Measurements from ENCODE around the gene PCNP. TPM values are rescaled to one million over a fixed set of nuclear protein-coding genes. Genes with fewer than 3 reads are reported as not detected.

The PCNP gene
- total RNA-seq, 1 experiment from 2014 or later: 165 TPM

- no peaks in the 10 kb centered on the region for H3K4me1 ChIP-seq (ENCODE audit: control insufficient read depth, insufficient read depth, low read length)
- no TSS peak for BruUV-seq (replicated peaks)
- ChIA-PET CTCF (interaction anchor here (0.7 kb wide), 1 partner anchor 33 kb away, joined by 3 read pairs; no protein-coding TSS in a partner anchor), POLR2A (no interaction called here)
- no peaks in the 10 kb centered on the region for H3K9me3 ChIP-seq (ENCODE audit: control insufficient read depth, insufficient read depth, low read depth, low read length)
- no peak for DNase-seq (ENCODE audit: low read depth, low spot score)
- TF ChIP-seq SIN3A (IDR thresholded peaks at IDR 0.05; ENCODE audit: borderline replicate concordance, insufficient read depth, low read depth, low read length) (no peak), TCF7L2 (IDR thresholded peaks at IDR 0.05; ENCODE audit: low read depth, low read length) (no peak), REST (IDR thresholded peaks at IDR 0.05; ENCODE audit: insufficient read depth in 1 of 2, low read depth in 2 of 2, low read length in 1 of 2) (no peak), POLR2AphosphoS5 (IDR thresholded peaks at IDR 0.05; ENCODE audit: low read depth, low read length) (no peak), CTCF (IDR thresholded peaks at IDR 0.05) (no peak)
- in situ Hi-C loops (cut with HindIII; ENCODE audit: low pct_unique_long_range_greater_than_20kb, low sequenced_read_pairs) (no loop called here), intact Hi-C loops (cut with micrococcal nuclease; ENCODE audit: unreplicated experiment) (no loop called here)
- H3K36me3 ChIP-seq (ENCODE audit: control insufficient read depth, insufficient read depth, low read length): no peaks in the 10 kb centered on the region
- no peak overlapping the region for H3K27ac ChIP-seq (ENCODE audit: low read length)
- no peak overlapping the region for H3K4me3 ChIP-seq (ENCODE audit: low read depth in 2 of 2, low read length in 2 of 2)
- ATAC-seq: no peak
- H3K27me3 ChIP-seq (ENCODE audit: control insufficient read depth, insufficient read depth, low read length): peaks cover 3% of the 10 kb centered on the region; the same call in 1 of the 2 replicates
Measured at GRCh38 chr3:101527906-101528305, 46.1 kb upstream of the PCNP start.

- in situ Hi-C loops (cut with HindIII; ENCODE audit: low pct_unique_long_range_greater_than_20kb, low sequenced_read_pairs) (no loop called here), intact Hi-C loops (cut with micrococcal nuclease; ENCODE audit: unreplicated experiment) (no loop called here)
- DNase-seq (ENCODE audit: low read depth, low spot score): no peak
- no TSS peak for BruUV-seq (replicated peaks)
- ChIA-PET CTCF (no interaction called here), POLR2A (no interaction called here)
- Histone ChIP-seq H3K27me3 (ENCODE audit: control insufficient read depth, insufficient read depth, low read length) (peaks cover 5% of the 10 kb centered on the region; the same call in 1 of the 2 replicates), H3K36me3 (ENCODE audit: control insufficient read depth, insufficient read depth, low read length) (no peaks in the 10 kb centered on the region), H3K9me3 (ENCODE audit: control insufficient read depth, insufficient read depth, low read depth, low read length) (no peaks in the 10 kb centered on the region), H3K4me3 (ENCODE audit: low read depth in 2 of 2, low read length in 2 of 2) (no peak overlapping the region), H3K27ac (ENCODE audit: low read length) (no peak overlapping the region), H3K4me1 (ENCODE audit: control insufficient read depth, insufficient read depth, low read length) (no peaks in the 10 kb centered on the region)
- no peak for ATAC-seq
- TF ChIP-seq TCF7L2 (IDR thresholded peaks at IDR 0.05; ENCODE audit: low read depth, low read length) (no peak), REST (IDR thresholded peaks at IDR 0.05; ENCODE audit: insufficient read depth in 1 of 2, low read depth in 2 of 2, low read length in 1 of 2) (no peak), POLR2AphosphoS5 (IDR thresholded peaks at IDR 0.05; ENCODE audit: low read depth, low read length) (no peak), SIN3A (IDR thresholded peaks at IDR 0.05; ENCODE audit: borderline replicate concordance, insufficient read depth, low read depth, low read length) (no peak), CTCF (IDR thresholded peaks at IDR 0.05) (no peak)
Measured at GRCh38 chr3:101529816-101530685, 43.9 kb upstream of the PCNP start.
